HepG2 (cell line): ENCODE measurements around the gene CRYBA1. TPM values are rescaled to one million over a fixed set of nuclear protein-coding genes. Genes with fewer than 3 reads are reported as not detected.

Experiments
- BRD4 ChIP-seq: sonication (generic); formaldehyde crosslinking; IDR thresholded peaks from 2 replicates; pipeline ENCODE4 v1.4.0; 2020; ENCODE audit warnings: missing genetic modification reagents
- CEBPG ChIP-seq: IDR thresholded peaks from 2 replicates; pipeline ENCODE4 v1.6.1; 2016
- CSRNP1 ChIP-seq: sonication (generic); formaldehyde crosslinking; IDR thresholded peaks from 2 replicates; pipeline ENCODE4 v1.8.1; 2023; ENCODE audit warnings: mild to moderate bottlenecking, missing genetic modification reagents
- ETV6 ChIP-seq: sonication (generic); formaldehyde crosslinking; conservative IDR thresholded peaks from 2 replicates; pipeline ENCODE4 v1.4.0; 2020; ENCODE audit warnings: missing genetic modification reagents
- FOXC1 ChIP-seq: sonication (generic); formaldehyde crosslinking; IDR thresholded peaks from 2 replicates; pipeline ENCODE4 v1.8.0; 2022; ENCODE audit warnings: mild to moderate bottlenecking, missing genetic modification reagents, borderline replicate concordance
- FOXK1 ChIP-seq: sonication (generic); formaldehyde crosslinking; IDR thresholded peaks from 2 replicates; pipeline ENCODE4 v1.4.0; 2020; ENCODE audit warnings: low read depth, missing genetic modification reagents, borderline replicate concordance
- GATAD2A ChIP-seq: IDR thresholded peaks from 2 replicates; pipeline ENCODE4 v1.6.1; 2016
- GFI1 ChIP-seq: sonication (generic); formaldehyde crosslinking; IDR thresholded peaks from 2 replicates; pipeline ENCODE4 v1.5.0; 2020; ENCODE audit warnings: missing genetic modification reagents, mild to moderate bottlenecking, borderline replicate concordance
- HNRNPL ChIP-seq: fragments of 200-400 bp; formaldehyde crosslinking; IDR thresholded peaks from 2 replicates; pipeline ENCODE4 v1.6.1; 2017; ENCODE audit warnings: mild to moderate bottlenecking, low read depth, low read length
- MIXL1 ChIP-seq: IDR thresholded peaks from 2 replicates; pipeline ENCODE4 v1.6.1; 2016
- PATZ1 ChIP-seq: sonication (generic); formaldehyde crosslinking; IDR thresholded peaks from 2 replicates; pipeline ENCODE4 v1.4.0; 2020; ENCODE audit warnings: missing genetic modification reagents
- PHF8 ChIP-seq: sonication (generic); formaldehyde crosslinking; IDR thresholded peaks from 2 replicates; pipeline ENCODE4 v1.5.0; 2020; ENCODE audit warnings: missing genetic modification reagents
- SALL2 ChIP-seq: sonication (generic); formaldehyde crosslinking; IDR thresholded peaks from 2 replicates; pipeline ENCODE4 v1.8.1; 2023; ENCODE audit warnings: mild to moderate bottlenecking, missing genetic modification reagents, inconsistent platforms
- SATB2 ChIP-seq: sonication (generic); formaldehyde crosslinking; IDR thresholded peaks from 2 replicates; pipeline ENCODE4 v1.5.0; 2020; ENCODE audit warnings: missing genetic modification reagents
- TAF15 ChIP-seq: fragments of 200-400 bp; formaldehyde crosslinking; IDR thresholded peaks from one replicate; pipeline ENCODE4 v1.6.1; 2018; ENCODE audit warnings: mild to moderate bottlenecking, low read depth, low read length; ENCODE audit not compliant: poor library complexity, severe bottlenecking
- UBTF ChIP-seq: sonication (generic); formaldehyde crosslinking; IDR thresholded peaks from 2 replicates; pipeline ENCODE4 v1.4.0; 2020; ENCODE audit warnings: mild to moderate bottlenecking, missing genetic modification reagents
- ZNF264 ChIP-seq: sonication (generic); formaldehyde crosslinking; IDR thresholded peaks from 2 replicates; pipeline ENCODE4 v1.4.0; 2020; ENCODE audit warnings: missing genetic modification reagents
- ZNF354B ChIP-seq: sonication (generic); formaldehyde crosslinking; IDR thresholded peaks from 2 replicates; pipeline ENCODE4 v1.8.0; 2022; ENCODE audit warnings: mild to moderate bottlenecking, missing genetic modification reagents
- ZNF552 ChIP-seq: sonication (generic); formaldehyde crosslinking; IDR thresholded peaks from 2 replicates; pipeline ENCODE4 v1.9.0; 2022; ENCODE audit warnings: missing genetic modification reagents, mild to moderate bottlenecking, borderline replicate concordance
- ZNF614 ChIP-seq: IDR thresholded peaks from 2 replicates; pipeline ENCODE4 v1.6.1; 2018; ENCODE audit warnings: missing biosample characterization, missing genetic modification reagents, inconsistent platforms, borderline replicate concordance
- ZNF670 ChIP-seq: sonication (generic); formaldehyde crosslinking; IDR thresholded peaks from 2 replicates; pipeline ENCODE4 v1.8.0; 2022; ENCODE audit warnings: mild to moderate bottlenecking, missing genetic modification reagents, borderline replicate concordance
- polyA plus RNA-seq, 8 experiments: library from polyadenylated mRNA; depleted of rRNA in 3 of 8; stranded (reverse) in 7 of 8; unstranded in 1 of 8; fragments of >200 nt; fragmentation: Illumina TruSeq in 4 of 8; extraction: Trizol in 4 of 8; gene quantifications; 2 replicates each; pipeline versions ENCODE4 v1.2.1 to v1.2.3, GENCODE V29; 2011 to 2016; ENCODE audit warnings: low read depth in 4 of 8, missing spikeins in 1 of 8, mixed read lengths in 1 of 8; ENCODE audit not compliant: insufficient read depth in 1 of 8
- total RNA-seq, 5 experiments: library from RNA; depleted of rRNA; stranded (reverse); fragments of >200 nt; fragmentation: Illumina TruSeq; extraction: Trizol; gene quantifications; 2 replicates each; pipeline ENCODE4 v1.2.3, GENCODE V29; 2016; ENCODE audit warnings: low read depth in 1 of 5
- TF ChIP-seq, protein P1 (sequence below): IDR thresholded peaks from 2 replicates; pipeline ENCODE4 v1.6.1; 2016; ENCODE audit warnings: mild to moderate bottlenecking
- TF ChIP-seq, protein P2 (sequence below): sonication (generic); formaldehyde crosslinking; IDR thresholded peaks from 2 replicates; pipeline ENCODE4 v1.5.0; 2020; ENCODE audit warnings: mild to moderate bottlenecking, missing genetic modification reagents, moderate library complexity

The CRYBA1 gene
- total and polyA plus RNA-seq, 2 of the 13 experiments (the other 11 are each of a cell fraction or from before 2014, with no cell fraction given): not detected

DNA sequence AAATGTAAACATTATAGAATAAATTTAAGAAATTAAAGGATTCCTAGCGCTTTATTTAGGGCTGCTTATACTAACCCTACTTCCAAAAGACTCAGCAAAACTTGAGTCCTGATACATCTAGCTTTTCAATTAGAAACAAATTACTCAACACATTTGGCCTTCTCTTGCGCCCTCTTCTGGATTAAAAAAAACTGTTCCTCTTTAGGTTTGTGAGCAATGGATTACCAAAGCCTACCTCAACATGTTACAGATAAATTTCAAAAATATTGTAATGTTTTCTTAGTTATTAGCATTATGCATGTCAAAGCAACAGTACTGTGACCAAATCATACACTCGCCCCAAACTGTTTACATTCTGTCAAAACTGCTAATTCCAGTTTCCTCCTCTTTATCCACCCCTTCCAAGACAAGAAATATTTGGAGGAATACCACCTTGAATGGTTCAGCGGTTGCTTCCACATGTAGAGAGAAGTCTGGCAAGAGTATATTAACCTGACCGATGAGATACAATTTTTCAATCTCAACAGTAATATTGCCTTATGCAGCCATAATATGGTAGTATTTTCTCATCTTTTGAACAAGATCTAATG, 44.6 kb downstream of the CRYBA1 start (continued):
- TF ChIP-seq, protein P1, sequence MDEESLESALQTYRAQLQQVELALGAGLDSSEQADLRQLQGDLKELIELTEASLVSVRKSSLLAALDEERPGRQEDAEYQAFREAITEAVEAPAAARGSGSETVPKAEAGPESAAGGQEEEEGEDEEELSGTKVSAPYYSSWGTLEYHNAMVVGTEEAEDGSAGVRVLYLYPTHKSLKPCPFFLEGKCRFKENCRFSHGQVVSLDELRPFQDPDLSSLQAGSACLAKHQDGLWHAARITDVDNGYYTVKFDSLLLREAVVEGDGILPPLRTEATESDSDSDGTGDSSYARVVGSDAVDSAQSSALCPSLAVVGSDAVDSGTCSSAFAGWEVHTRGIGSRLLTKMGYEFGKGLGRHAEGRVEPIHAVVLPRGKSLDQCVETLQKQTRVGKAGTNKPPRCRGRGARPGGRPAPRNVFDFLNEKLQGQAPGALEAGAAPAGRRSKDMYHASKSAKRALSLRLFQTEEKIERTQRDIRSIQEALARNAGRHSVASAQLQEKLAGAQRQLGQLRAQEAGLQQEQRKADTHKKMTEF: peak; percentile 7; the same call in 1 of the 2 replicates
- no peak for TF ChIP-seq ZNF264 (CRISPR knock-in tag)
- no peak for TF ChIP-seq ETV6 (CRISPR knock-in tag)
- TF ChIP-seq UBTF (CRISPR knock-in tag): no peak
- TF ChIP-seq PHF8 (CRISPR knock-in tag): no peak
- TF ChIP-seq CEBPG (CRISPR knock-in tag): peak; percentile 62
- TF ChIP-seq SATB2: no peak
- TF ChIP-seq MIXL1 (CRISPR knock-in tag): 0 out of 2 replicates have a peak, but pooled peaks have one; percentile 38
- TF ChIP-seq ZNF614 (CRISPR knock-in tag): no peak
- TF ChIP-seq BRD4 (CRISPR knock-in tag): no peak
- no peak for TF ChIP-seq ZNF354B
- no peak for TF ChIP-seq TAF15
- no peak for TF ChIP-seq PATZ1 (CRISPR knock-in tag)
- TF ChIP-seq ZNF552 (CRISPR knock-in tag): no peak
- no peak for TF ChIP-seq FOXC1 (CRISPR knock-in tag)
- TF ChIP-seq GFI1 (CRISPR knock-in tag): no peak
- TF ChIP-seq, protein P2, sequence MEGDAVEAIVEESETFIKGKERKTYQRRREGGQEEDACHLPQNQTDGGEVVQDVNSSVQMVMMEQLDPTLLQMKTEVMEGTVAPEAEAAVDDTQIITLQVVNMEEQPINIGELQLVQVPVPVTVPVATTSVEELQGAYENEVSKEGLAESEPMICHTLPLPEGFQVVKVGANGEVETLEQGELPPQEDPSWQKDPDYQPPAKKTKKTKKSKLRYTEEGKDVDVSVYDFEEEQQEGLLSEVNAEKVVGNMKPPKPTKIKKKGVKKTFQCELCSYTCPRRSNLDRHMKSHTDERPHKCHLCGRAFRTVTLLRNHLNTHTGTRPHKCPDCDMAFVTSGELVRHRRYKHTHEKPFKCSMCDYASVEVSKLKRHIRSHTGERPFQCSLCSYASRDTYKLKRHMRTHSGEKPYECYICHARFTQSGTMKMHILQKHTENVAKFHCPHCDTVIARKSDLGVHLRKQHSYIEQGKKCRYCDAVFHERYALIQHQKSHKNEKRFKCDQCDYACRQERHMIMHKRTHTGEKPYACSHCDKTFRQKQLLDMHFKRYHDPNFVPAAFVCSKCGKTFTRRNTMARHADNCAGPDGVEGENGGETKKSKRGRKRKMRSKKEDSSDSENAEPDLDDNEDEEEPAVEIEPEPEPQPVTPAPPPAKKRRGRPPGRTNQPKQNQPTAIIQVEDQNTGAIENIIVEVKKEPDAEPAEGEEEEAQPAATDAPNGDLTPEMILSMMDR (CRISPR knock-in tag): peak; percentile 67
- no peak for TF ChIP-seq FOXK1 (CRISPR knock-in tag)
- no peak for TF ChIP-seq ZNF670 (CRISPR knock-in tag)
- no peak for TF ChIP-seq SALL2 (CRISPR knock-in tag)
- TF ChIP-seq GATAD2A (CRISPR knock-in tag): peak; percentile 32; the same call in 1 of the 2 replicates
- no peak for TF ChIP-seq HNRNPL
- TF ChIP-seq CSRNP1 (CRISPR knock-in tag): no peak
